Hematopoietic multipotent progenitor cell treated with erythropoietin and hydrocortisone succinate and interleukin-3 and kit ligand, for 8 days (in vitro differentiated cells): Measurements from ENCODE around the gene MTIF3.

Experiments used
- DNase-seq: peaks from one replicate; pipeline ENCODE4 v3.0.0-alpha.2; 2015

The MTIF3 gene

GRCh38 chr13:27450921-27451471, 632 bp upstream of the MTIF3 start:
- DNase-seq, result peak; percentile 42

- DNase-seq, result no peak
Measured at GRCh38 chr13:27449081-27449603, 1.2 kb downstream of the MTIF3 start.

- DNase-seq, result no peak
Measured at GRCh38 chr13:27448308-27448707, 2.1 kb downstream of the MTIF3 start.

DNA sequence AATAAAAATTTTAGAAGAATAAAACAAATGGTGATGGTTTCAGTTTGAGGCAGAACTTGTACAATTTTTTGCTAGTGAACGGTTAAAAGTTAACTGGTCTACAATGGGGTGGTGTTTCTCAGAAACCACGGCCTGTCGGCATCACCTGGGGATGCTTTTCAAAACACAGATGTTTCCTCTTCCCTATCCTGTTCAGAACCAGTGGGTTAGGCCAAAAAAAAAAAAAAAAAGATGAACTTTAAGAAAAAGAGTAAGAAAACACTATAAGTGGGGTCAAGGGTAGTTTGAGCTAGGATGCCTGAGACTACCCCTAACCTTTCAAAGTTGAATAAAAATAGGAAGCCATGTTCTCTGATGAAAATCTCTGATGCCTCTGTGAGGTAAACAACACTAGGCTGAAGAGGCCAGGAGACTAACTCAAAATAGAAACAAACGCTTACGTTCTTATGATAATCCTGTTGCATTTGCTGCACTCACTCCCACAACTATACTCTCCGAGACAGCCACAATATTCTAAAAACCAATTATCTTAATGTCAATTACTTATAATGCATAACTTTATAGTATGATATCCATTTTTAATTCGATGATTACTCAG, 3.3 kb downstream of the MTIF3 start:
- DNase-seq, result no peak

DNA sequence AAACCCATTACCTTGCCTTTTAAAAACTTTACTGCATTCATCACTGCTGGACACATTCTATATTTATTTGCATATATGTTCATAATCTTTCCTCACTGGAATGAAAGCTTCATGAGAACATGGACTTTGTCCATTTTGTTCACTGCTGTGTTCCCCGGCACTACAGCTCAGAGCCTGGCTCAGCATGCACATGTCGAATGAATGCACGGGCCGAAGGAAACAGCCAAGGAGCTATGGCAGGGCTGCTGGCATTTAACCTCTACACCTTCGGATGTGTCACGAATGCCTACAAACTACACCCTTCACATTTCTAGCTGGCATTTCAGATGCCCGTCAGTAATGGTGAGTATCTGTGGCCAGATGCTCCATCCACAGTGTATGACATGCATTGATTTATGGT, 7.6 kb downstream of the MTIF3 start:
- no peak for DNase-seq

GRCh38 chr13:27442071-27442647, 8.2 kb downstream of the MTIF3 start:
- no peak for DNase-seq

GRCh38 chr13:27440408-27440807, 10.0 kb downstream of the MTIF3 start:
- DNase-seq, result no peak

DNA sequence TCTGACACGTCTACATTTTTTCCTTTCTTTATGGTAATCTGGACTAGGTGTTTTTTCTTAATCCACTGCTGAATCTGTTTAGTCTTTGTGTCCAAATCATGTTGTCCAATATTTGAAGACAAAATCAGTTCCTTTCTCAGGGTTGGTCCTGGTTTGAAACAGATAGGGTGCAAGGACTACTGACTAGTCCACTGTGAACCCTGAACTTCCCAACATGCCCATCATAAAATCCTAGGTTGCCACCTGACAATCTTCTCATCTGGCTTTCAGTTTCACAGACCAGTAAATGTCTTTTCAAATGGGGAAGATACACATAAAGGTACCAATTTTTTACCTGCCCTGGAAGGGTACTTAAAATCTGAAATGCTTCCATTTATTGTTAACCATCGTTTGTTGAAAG, 13.2 kb downstream of the MTIF3 start:
- DNase-seq, result no peak

- DNase-seq, result no peak
Measured at GRCh38 chr13:27432611-27433210, 17.7 kb downstream of the MTIF3 start.

- DNase-seq, result no peak
Measured at GRCh38 chr13:27432180-27432579, 18.2 kb downstream of the MTIF3 start.

GRCh38 chr13:27428160-27428559, 22.2 kb downstream of the MTIF3 start:
- DNase-seq, result no peak

- DNase-seq, result no peak
Measured at GRCh38 chr13:27427641-27428040, 22.7 kb downstream of the MTIF3 start.

DNA sequence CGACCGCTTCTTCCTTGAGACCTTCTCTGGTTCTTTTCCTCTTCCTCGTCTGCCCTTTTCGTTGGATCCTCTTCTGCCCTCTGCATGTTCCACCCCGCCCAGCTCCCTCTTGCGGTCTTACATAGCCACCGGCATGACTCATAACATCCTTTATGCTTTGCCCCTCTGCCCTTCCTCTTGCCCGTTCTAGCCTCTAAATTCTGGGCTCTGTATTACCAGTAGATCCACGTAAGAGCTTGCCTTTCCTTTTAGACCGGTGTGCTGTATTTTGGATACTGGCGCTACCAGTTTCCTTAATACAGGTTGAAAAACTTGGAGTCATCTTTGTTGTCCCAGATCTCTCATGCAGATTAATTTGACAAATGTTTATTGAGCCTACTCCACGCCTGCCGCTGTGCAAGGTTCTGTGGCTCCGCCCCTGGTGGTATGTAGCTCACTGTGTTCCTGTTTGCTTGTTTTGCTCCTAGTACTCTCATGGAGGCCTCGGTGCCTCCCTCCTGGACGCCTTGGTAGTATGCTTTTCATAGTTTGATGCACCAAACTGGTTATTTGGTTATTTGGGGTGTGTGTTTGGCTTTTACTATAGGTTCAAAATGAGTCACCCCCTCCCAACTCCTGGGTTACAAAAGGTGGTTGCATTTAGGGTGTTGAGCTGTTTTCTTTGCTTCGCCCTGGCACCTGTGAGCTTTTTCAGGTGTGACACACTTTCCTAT, 24.3 kb downstream of the MTIF3 start:
- peak; percentile 92 for DNase-seq

- DNase-seq, result peak; percentile 43
Measured at GRCh38 chr13:27425158-27425917, 25.0 kb downstream of the MTIF3 start.

DNA sequence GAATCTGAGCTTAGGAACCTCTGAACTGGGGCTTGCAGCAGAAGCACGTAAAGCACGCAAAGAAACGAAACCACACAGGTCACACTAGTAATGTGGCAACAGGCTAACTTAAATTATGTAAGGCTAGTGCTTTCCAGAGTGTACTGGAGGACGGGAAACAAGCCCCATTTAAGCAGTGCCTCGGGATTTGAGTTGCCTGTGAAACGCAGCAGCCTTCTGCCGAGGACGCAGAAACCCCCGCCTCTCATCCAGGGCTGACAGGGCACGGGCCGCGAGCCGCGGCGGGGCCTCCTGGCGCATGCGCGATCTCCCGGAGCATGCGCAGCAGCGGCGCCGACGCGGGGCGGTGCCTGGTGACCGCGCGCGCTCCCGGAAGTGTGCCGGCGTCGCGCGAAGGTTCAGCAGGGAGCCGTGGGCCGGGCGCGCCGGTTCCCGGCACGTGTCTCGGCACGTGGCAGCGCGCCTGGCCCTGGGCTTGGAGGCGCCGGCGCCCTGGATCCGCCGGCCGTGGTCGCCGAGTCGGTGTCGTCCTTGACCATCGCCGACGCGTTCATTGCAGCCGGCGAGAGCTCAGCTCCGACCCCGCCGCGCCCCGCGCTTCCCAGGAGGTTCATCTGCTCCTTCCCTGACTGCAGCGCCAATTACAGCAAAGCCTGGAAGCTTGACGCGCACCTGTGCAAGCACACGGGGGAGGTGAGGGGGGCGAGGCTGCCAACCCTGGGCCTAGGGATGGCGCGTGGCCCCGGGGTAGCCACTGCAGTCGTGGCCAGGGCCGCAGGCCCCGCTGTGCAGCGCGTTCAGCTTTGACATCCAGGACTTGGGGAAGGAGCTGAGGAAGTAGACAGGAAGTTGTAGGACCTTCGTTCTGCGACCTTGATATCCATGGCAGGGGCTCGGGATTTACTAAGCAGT, 25.9 kb downstream of the MTIF3 start, which contains the start of gene GTF3A:
Gene GTF3A (plus strand): TSS at position 374 of the 912 bp plus-strand sequence.
- DNase-seq, result peak; percentile 86

DNA sequence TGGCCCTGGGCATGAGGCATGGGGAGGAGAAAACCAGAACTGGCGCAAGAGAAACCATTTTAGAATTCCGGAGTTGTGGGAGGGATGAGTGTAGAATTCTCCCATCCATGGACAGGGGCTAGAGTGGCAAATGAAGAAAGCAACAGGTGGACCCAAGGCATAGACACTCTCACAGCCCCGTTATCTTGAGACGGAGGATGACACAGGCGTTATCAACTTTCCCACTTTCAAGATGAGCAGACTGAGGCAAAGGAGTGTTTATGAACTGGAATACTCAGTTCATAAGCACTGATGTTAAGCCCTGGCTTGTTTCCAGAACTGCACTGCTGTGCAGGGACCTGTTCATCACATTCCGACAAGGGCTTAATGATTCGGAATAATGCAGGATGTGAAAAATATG, 27.0 kb downstream of the MTIF3 start:
- DNase-seq, result no peak

DNA sequence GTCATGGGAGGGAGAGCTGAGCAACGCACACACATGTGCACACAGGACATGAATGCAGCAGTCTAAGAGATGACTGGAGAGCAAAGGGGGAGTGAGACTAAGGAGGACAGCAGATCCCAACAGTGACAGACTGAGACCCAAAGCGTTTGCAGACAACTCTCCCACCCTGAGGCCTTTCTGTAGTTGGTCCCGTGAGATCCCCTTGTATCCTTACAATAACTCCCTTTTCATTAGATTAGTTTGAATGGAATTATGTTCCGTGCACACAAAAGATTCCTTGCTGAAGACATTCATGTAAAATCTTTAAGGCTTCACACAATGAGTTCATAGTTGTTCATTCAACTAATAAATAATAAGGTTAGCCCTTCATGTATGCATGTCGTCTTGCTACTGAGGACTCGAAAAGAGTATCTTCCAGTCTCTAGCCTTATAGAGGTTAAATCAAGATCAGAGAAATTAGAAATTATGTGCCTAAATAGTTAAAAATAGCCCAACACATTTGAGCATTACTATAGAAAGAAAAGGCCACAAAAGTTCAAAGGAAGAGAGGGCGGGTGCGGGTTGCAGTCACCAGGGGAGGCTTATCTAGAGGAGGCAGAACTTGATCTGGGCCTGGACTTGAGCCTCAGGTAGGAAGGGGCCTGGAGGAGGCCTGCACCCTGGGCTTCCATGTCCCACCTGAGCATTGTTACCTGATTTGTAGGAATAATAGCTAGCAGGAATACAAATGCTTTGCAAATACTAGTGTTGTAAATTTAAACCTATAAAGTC, 29.1 kb downstream of the MTIF3 start:
- DNase-seq, result peak; percentile 50

- DNase-seq, result no peak
Measured at GRCh38 chr13:27419328-27419727, 31.0 kb downstream of the MTIF3 start.

- DNase-seq, result no peak
Measured at GRCh38 chr13:27415116-27415515, 35.2 kb downstream of the MTIF3 start.

- DNase-seq, result no peak
Measured at GRCh38 chr13:27411341-27411740, 39.0 kb downstream of the MTIF3 start.

- DNase-seq, result no peak
Measured at GRCh38 chr13:27409013-27409412, 41.4 kb downstream of the MTIF3 start.
